Spleen (tissue), 11 donors: ENCODE results near the gene SLC24A3. TPM values are rescaled to one million over a fixed set of nuclear protein-coding genes. Genes with fewer than 3 reads are reported as not detected.

Experiments used
- DNase-seq: peaks from one replicate; pipeline ENCODE4 v3.0.0-alpha.2; 2020
- H3K27ac ChIP-seq, 8 donors: fragments of 200-600 bp; sonication (generic) in 7 of 8; 1 replicate in 4 of 8; 2 replicates in 4 of 8; pipeline versions ENCODE4 v1.5.0 to v1.8.0; 2016 to 2021; ENCODE audit warnings: inconsistent platforms in 4 of 8, mild to moderate bottlenecking in 4 of 8, moderate library complexity in 1 of 8
- H3K27me3 ChIP-seq, 7 donors: fragments of 200-600 bp; sonication (generic) in 6 of 7; replicated peaks in 1 of 7; 1 replicate in 4 of 7; 2 replicates in 3 of 7; pipeline versions ENCODE4 v1.5.0 to v1.8.0; 2016 to 2021; ENCODE audit warnings: inconsistent platforms in 3 of 7, mild to moderate bottlenecking in 1 of 7
- H3K36me3 ChIP-seq, 6 donors: fragments of 200-600 bp; sonication (generic) in 5 of 6; 1 replicate in 4 of 6; 2 replicates in 2 of 6; pipeline versions ENCODE4 v1.5.0 to v1.8.0; 2016 to 2021; ENCODE audit warnings: inconsistent platforms in 2 of 6
- H3K4me1 ChIP-seq, 6 donors: fragments of 200-600 bp; sonication (generic) in 5 of 6; 1 replicate in 3 of 6; 2 replicates in 3 of 6; pipeline versions ENCODE4 v1.5.0 to v1.8.0; 2016 to 2021; ENCODE audit warnings: inconsistent platforms in 3 of 6
- H3K4me3 ChIP-seq, 8 donors: fragments of 200-600 bp; sonication (generic) in 7 of 8; 1 replicate in 4 of 8; 2 replicates in 4 of 8; pipeline versions ENCODE4 v1.5.0 to v1.8.0; 2016 to 2021; ENCODE audit warnings: inconsistent platforms in 4 of 8, mild to moderate bottlenecking in 4 of 8, moderate library complexity in 2 of 8
- H3K9me3 ChIP-seq, 8 donors: fragments of 200-600 bp; sonication (generic) in 7 of 8; 1 replicate in 4 of 8; 2 replicates in 4 of 8; pipeline versions ENCODE4 v1.5.0 to v1.8.0; 2016 to 2021; ENCODE audit warnings: inconsistent platforms in 4 of 8
- CTCF ChIP-seq, 11 experiments: fragments of 200-600 bp in 7 of 11; fragments of 450-650 bp in 4 of 11; sonication (generic) in 4 of 11; IDR thresholded peaks in 8 of 11; conservative IDR thresholded peaks in 3 of 11; 1 replicate in 7 of 11; 2 replicates in 4 of 11; pipeline versions ENCODE4 v1.4.0 to v1.8.0; 2016 to 2021; ENCODE audit warnings: antibody characterized with exemption in 11 of 11, inconsistent platforms in 4 of 11, mild to moderate bottlenecking in 1 of 11
- POLR2A ChIP-seq, 3 donors: fragments of 450-650 bp; IDR thresholded peaks; one replicate each; pipeline ENCODE4 v1.5.1; 2017; ENCODE audit warnings: antibody characterized with exemption in 3 of 3, mild to moderate bottlenecking in 1 of 3
- POLR2AphosphoS5 ChIP-seq, 3 donors: sonication (generic); formaldehyde crosslinking; IDR thresholded peaks; one replicate each; pipeline ENCODE4 v1.5.1; 2017; ENCODE audit warnings: antibody characterized with exemption in 3 of 3
- WGBS, 5 donors: extraction: QIAGEN DNeasy Blood & Tissue Kit in 3 of 5; methylation state at CpG; one replicate each; pipeline versions ENCODE4 v1.1.5 to v1.1.7; 2013 to 2018; 5-methylcytosine and 5-hydroxymethylcytosine counted together
- intact Hi-C: fragments of 100-400 bp; cut with DNase I; formaldehyde crosslinking; loops from one replicate; pipeline ENCODE4 v1.15.0; 2023; ENCODE audit warnings: low total_unique reads
- polyA plus RNA-seq, 3 donors: library from polyadenylated mRNA; stranded (reverse); fragments of 200-250 nt; gene quantifications; one replicate each; pipeline ENCODE4 v1.2.1, GENCODE V29; 2013
- total RNA-seq, 7 donors: library from RNA; depleted of rRNA in 3 of 7; stranded (reverse); fragments of >200 nt in 3 of 7; fragmentation: NEBNext Ultra II Directional in 4 of 7; extraction: Animal tissue kit (Norgen Biotek cat#: 25700) in 4 of 7; gene quantifications; one replicate each; pipeline versions ENCODE4 v1.1.0 to v1.2.1, GENCODE V29; 2016 to 2021
- donor health status: healthy with polysubstance abuse.
- donor health status: DM: no; HTN: no; CAD: no; lungs with moderate emphysema.
- donor health status: DM: no; HTN: no; CAD: no.
- donor health status: Bipolar disorder and iron deficiency.
- donor health status: healthy.
- donor health status: DM: no; HTN: no; CAD: no.
- donor health status: DM: yes; HTN: yes; CAD: no.

SLC24A3 gene
- total and polyA plus RNA-seq, 10 donors: 0.37 to 3.9 (median 2.6) TPM

GRCh38 chr20:19501476-19502115 lies 289.2 kb downstream of the SLC24A3 start:
- intact Hi-C loops: no loop called here
- WGBS, 5 donors: 78 to 88% (median 82%) methylated on average over 4 of the region's 4 CpGs

GRCh38 chr20:19502169-19502568 lies 289.7 kb downstream of the SLC24A3 start:
- 86 to 96% (median 87%) methylated on average over 5 of the region's 5 CpGs for WGBS, 5 donors
- Histone ChIP-seq H3K27ac (no peak overlapping the region), H3K9me3 (no peaks in the 10 kb centered on the region), H3K4me1 (no peaks in the 10 kb centered on the region), H3K27me3 (no peaks in the 10 kb centered on the region), H3K4me3 (no peak overlapping the region), H3K36me3 (no peaks in the 10 kb centered on the region)
- intact Hi-C loops: no loop called here
- TF ChIP-seq POLR2A (IDR thresholded peaks at IDR 0.05): no peak
- no peak for TF ChIP-seq CTCF (IDR thresholded peaks at IDR 0.05 in 8 of 11, conservative IDR thresholded peaks at IDR 0.05 in 3 of 11)
- TF ChIP-seq POLR2AphosphoS5 (IDR thresholded peaks at IDR 0.05): no peak
- no peak for DNase-seq

More at GRCh38 chr20:19501476-19502115, 289.2 kb downstream of the SLC24A3 start:
- no peaks in the 10 kb centered on the region for H3K4me1 ChIP-seq
- H3K27me3 ChIP-seq: no peaks in the 10 kb centered on the region
- no peak for TF ChIP-seq POLR2A (IDR thresholded peaks at IDR 0.05)
- TF ChIP-seq CTCF (IDR thresholded peaks at IDR 0.05 in 8 of 11, conservative IDR thresholded peaks at IDR 0.05 in 3 of 11): no peak
- TF ChIP-seq POLR2AphosphoS5 (IDR thresholded peaks at IDR 0.05): no peak
- no peaks in the 10 kb centered on the region for H3K9me3 ChIP-seq
- no peak overlapping the region for H3K4me3 ChIP-seq
- DNase-seq: no peak
- no peak overlapping the region for H3K27ac ChIP-seq
- H3K36me3 ChIP-seq: no peaks in the 10 kb centered on the region

GRCh38 chr20:19504251-19504650 lies 291.8 kb downstream of the SLC24A3 start:
- Histone ChIP-seq H3K27ac (no peak overlapping the region), H3K27me3 (no peaks in the 10 kb centered on the region), H3K9me3 (no peaks in the 10 kb centered on the region), H3K36me3 (no peaks in the 10 kb centered on the region), H3K4me3 (no peak overlapping the region), H3K4me1 (no peaks in the 10 kb centered on the region)
- DNase-seq: no peak
- intact Hi-C loops: no loop called here
- no peak for TF ChIP-seq POLR2A (IDR thresholded peaks at IDR 0.05)
- no peak for TF ChIP-seq CTCF (IDR thresholded peaks at IDR 0.05 in 8 of 11, conservative IDR thresholded peaks at IDR 0.05 in 3 of 11)
- no peak for TF ChIP-seq POLR2AphosphoS5 (IDR thresholded peaks at IDR 0.05)

- Histone ChIP-seq H3K27me3 (no peaks in the 10 kb centered on the region), H3K36me3 (no peaks in the 10 kb centered on the region), H3K4me3 (no peak overlapping the region), H3K9me3 (no peaks in the 10 kb centered on the region), H3K27ac (no peak overlapping the region), H3K4me1 (no peaks in the 10 kb centered on the region)
- intact Hi-C loops: no loop called here
- DNase-seq: no peak
- TF ChIP-seq POLR2A (IDR thresholded peaks at IDR 0.05) (no peak), CTCF (IDR thresholded peaks at IDR 0.05 in 8 of 11, conservative IDR thresholded peaks at IDR 0.05 in 3 of 11) (no peak), POLR2AphosphoS5 (IDR thresholded peaks at IDR 0.05) (no peak)
- 70 to 91% (median 84%) methylated on average over 1 of the region's 1 CpG for WGBS, 5 donors
Observed at GRCh38 chr20:19506021-19506420, 293.6 kb downstream of the SLC24A3 start.
